ENCODE data around the gene ANKS1B.
"Not testable (repeated sequence)": the region's sequence is repeated elsewhere in the genome, so short reads cannot be mapped to it uniquely, and the experiment has no call there.

Gene ANKS1B

GRCh38 chr12:99649551-99649950 is 335.2 kb downstream of the ANKS1B start:
- Mint-ChIP-seq H3K27me3 (ENCODE audit: low read depth) (no peaks in the 10 kb centered on the region), H3K27ac (no peak overlapping the region), H3K36me3 (ENCODE audit: low read depth) (no peaks in the 10 kb centered on the region), H3K4me3 (no peak overlapping the region), H3K4me1 (no peaks in the 10 kb centered on the region), H3K9me3 (no peaks in the 10 kb centered on the region)
- no peak for TF ChIP-seq CTCF (IDR thresholded peaks at IDR 0.05; ENCODE audit: unreplicated experiment in 3 of 3)

- H3K27ac Mint-ChIP-seq = no peak overlapping the region
Observed at GRCh38 chr12:99648183-99648582, 336.6 kb downstream of the ANKS1B start.

GRCh38 chr12:99647453-99647852 is 337.3 kb downstream of the ANKS1B start, which contains the start of gene GARIN6:
GARIN6 (plus strand) TSS chr12:99647753; CDS start chr12:99648175, 422 bp downstream.
- no peak for TF ChIP-seq CTCF (IDR thresholded peaks at IDR 0.05; ENCODE audit: unreplicated experiment in 3 of 3)
- Mint-ChIP-seq H3K4me3 (no peak within 1 kb of the TSS), H3K36me3 (ENCODE audit: low read depth) (no peaks in the 10 kb centered on the region), H3K4me1 (no peaks in the 10 kb centered on the region), H3K9me3 (no peaks in the 10 kb centered on the region), H3K27me3 (ENCODE audit: low read depth) (no peaks in the 10 kb centered on the region), H3K27ac (no peak within 1 kb of the TSS)

More at GRCh38 chr12:99648183-99648582, 336.6 kb downstream of the ANKS1B start:
- no peaks in the 10 kb centered on the region for H3K27me3 Mint-ChIP-seq (ENCODE audit: low read depth)
- TF ChIP-seq CTCF (IDR thresholded peaks at IDR 0.05; ENCODE audit: unreplicated experiment in 3 of 3) = no peak
- H3K4me3 Mint-ChIP-seq = no peak overlapping the region
- no peaks in the 10 kb centered on the region for H3K4me1 Mint-ChIP-seq
- H3K36me3 Mint-ChIP-seq (ENCODE audit: low read depth) = no peaks in the 10 kb centered on the region
- H3K9me3 Mint-ChIP-seq = no peaks in the 10 kb centered on the region

GRCh38 chr12:99644629-99645028 is 340.1 kb downstream of the ANKS1B start:
- TF ChIP-seq CTCF (IDR thresholded peaks at IDR 0.05; ENCODE audit: unreplicated experiment in 3 of 3) = no peak
- H3K9me3 Mint-ChIP-seq = no peaks in the 10 kb centered on the region
- no peak overlapping the region for H3K27ac Mint-ChIP-seq
- no peaks in the 10 kb centered on the region for H3K27me3 Mint-ChIP-seq (ENCODE audit: low read depth)
- no peaks in the 10 kb centered on the region for H3K36me3 Mint-ChIP-seq (ENCODE audit: low read depth)
- no peaks in the 10 kb centered on the region for H3K4me1 Mint-ChIP-seq
- H3K4me3 Mint-ChIP-seq = no peak overlapping the region

- H3K36me3 Mint-ChIP-seq (ENCODE audit: low read depth) = no peaks in the 10 kb centered on the region
- no peak overlapping the region for H3K27ac Mint-ChIP-seq
- H3K4me3 Mint-ChIP-seq = no peak overlapping the region
- H3K9me3 Mint-ChIP-seq = peaks cover 8% of the 10 kb centered on the region
- no peaks in the 10 kb centered on the region for H3K27me3 Mint-ChIP-seq (ENCODE audit: low read depth)
- no peaks in the 10 kb centered on the region for H3K4me1 Mint-ChIP-seq
- no peak for TF ChIP-seq CTCF (IDR thresholded peaks at IDR 0.05; ENCODE audit: unreplicated experiment in 3 of 3)
Observed at GRCh38 chr12:99627459-99627858, 357.3 kb downstream of the ANKS1B start.

GRCh38 chr12:99624591-99624990 is 360.1 kb downstream of the ANKS1B start:
- H3K27me3 Mint-ChIP-seq (ENCODE audit: low read depth); H3K27ac Mint-ChIP-seq; H3K4me1 Mint-ChIP-seq; H3K36me3 Mint-ChIP-seq (ENCODE audit: low read depth); H3K4me3 Mint-ChIP-seq: not testable (repeated sequence)
- peaks cover 26% of the 10 kb centered on the region for H3K9me3 Mint-ChIP-seq
